Activated effector memory CD4-positive, alpha-beta T cell treated with anti-CD3 and anti-CD28 coated beads, Interleukin-2, amount 50 U/mL, for 16 hours (primary cell): ENCODE results near the gene KRTAP5-8.
"Not testable (repeated sequence)": the region's sequence is repeated elsewhere in the genome, so short reads cannot be mapped to it uniquely, and the experiment has no call there.

Experiments used
- DNase-seq: peaks from one replicate; pipeline ENCODE4 v3.0.0-alpha.2; 2020

The KRTAP5-8 gene

GRCh38 chr11:71544525-71545214 lies 6.8 kb downstream of the KRTAP5-8 start:
- no peak for DNase-seq

- no peak for DNase-seq
These were observed 7.7 kb downstream of the KRTAP5-8 start for GRCh38 chr11:71545405-71545966.

DNA sequence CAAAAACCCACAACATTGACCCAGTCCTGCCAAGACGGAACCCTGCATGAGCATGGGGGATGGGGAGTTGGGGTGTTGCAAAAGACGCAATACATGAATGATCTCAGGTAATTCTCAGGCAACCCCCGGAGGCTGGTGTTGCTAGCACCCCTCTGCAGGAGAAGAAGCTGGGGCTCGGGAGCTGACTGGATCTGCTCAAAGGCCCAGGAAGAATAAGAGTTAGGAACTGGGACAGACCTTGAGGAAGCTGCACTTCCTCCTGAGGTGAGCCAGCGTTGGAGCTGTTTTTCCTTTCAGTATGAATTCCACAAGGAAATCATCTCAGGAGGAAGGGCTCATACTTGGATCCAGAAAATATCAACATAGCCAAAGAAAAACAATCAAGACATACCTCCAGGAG lies 10.3 kb downstream of the KRTAP5-8 start, which contains the start of gene KRTAP5-9:
Gene KRTAP5-9 (plus strand): TSS at position 301 of the 400 bp plus-strand sequence. CDS start 238 bp downstream, outside the sequence.
- DNase-seq, result no peak

DNA sequence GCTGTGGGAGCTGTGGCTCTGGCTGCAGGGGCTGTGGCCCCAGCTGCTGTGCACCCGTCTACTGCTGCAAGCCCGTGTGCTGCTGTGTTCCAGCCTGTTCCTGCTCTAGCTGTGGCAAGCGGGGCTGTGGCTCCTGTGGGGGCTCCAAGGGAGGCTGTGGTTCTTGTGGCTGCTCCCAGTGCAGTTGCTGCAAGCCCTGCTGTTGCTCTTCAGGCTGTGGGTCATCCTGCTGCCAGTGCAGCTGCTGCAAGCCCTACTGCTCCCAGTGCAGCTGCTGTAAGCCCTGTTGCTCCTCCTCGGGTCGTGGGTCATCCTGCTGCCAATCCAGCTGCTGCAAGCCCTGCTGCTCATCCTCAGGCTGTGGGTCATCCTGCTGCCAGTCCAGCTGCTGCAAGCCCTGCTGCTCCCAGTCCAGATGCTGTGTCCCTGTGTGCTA lies 10.9 kb downstream of the KRTAP5-8 start:
- DNase-seq, result no peak

DNA sequence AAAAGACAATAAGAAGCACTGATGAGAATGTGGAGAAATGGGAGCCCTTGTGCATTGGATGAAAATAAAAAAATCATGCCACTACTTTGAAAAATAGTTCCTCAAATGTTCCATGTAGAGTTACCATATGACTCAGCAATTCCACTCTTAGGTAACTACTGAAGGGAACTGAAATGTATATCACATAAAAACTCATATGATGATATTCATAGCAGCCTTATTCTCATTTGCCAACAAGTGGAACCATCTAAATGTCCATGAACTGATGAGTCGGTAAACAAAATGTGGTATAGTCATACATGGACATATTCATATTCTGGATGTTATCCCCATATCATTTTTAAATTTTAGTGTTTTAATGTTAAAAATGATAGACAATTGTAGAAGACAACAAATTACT lies 13.9 kb downstream of the KRTAP5-8 start:
- DNase-seq, result no peak

- no peak for DNase-seq
These were observed 17.2 kb downstream of the KRTAP5-8 start for GRCh38 chr11:71554996-71555395.

DNA sequence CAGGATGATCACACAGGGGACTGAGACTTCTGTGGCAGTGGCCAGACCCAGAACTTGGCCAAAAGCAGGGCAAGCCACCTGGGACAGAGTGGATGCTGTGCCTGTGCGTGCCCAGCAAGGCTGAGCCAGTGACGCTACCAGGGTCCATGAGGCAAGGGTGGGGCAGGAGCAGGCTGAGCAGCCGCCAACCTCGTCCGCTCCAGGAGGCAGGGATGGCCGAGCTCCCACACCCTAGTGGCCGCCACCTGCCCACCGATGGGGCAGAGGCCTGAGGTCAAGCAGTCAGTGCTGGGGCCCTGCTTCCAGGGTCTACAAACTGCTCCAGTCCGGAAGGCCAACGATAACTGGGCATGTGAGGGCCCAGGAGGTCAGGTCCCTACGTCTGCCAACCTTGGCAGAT lies 17.7 kb downstream of the KRTAP5-8 start:
- peak; percentile 56 for DNase-seq

- DNase-seq, result no peak
These were observed 18.2 kb downstream of the KRTAP5-8 start for GRCh38 chr11:71556018-71556417.

GRCh38 chr11:71557257-71557656 lies 19.4 kb downstream of the KRTAP5-8 start:
- DNase-seq, result no peak

DNA sequence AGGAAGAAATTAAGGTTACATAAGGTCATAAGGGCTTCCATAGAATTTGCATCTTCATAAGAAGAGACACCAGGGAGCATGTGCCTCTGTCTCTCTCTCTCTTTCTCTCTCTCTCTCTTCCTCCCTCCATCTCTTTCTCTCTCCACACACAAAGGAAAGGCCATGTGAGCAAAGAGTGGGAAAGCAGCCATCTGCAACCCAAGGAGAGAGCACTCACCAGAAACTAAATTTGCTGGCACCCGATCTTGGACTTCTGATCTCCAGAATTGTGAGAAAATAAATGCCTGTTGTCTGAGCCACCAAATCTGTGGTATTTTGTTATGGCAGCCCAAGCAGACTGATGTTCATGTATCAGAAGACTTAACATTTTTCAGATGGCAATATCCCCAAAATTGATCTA lies 21.2 kb downstream of the KRTAP5-8 start:
- DNase-seq, result no peak

- DNase-seq, result no peak
These were observed 24.3 kb downstream of the KRTAP5-8 start for GRCh38 chr11:71562120-71562519.

- no peak for DNase-seq
These were observed 25.6 kb downstream of the KRTAP5-8 start for GRCh38 chr11:71563406-71563805.

DNA sequence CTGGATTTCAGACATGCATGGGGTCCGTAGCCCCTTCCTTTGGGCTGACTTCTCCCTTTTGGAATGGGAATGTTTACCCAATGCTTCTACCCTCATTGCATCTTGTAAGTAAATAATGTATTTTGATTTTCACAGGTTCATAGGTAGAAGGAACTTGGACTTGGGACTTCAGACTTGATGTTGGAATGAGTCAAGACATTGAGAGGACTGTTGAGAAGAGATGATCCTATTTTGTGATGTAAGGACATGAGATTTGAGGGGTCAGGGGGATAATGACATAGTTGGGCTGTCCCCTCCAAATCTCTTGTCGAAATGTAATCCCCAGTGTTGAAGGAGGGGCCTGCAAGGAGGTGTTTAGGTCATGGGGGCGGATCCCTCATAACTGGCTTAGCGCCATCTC lies 26.6 kb downstream of the KRTAP5-8 start:
- DNase-seq, result no peak

DNA sequence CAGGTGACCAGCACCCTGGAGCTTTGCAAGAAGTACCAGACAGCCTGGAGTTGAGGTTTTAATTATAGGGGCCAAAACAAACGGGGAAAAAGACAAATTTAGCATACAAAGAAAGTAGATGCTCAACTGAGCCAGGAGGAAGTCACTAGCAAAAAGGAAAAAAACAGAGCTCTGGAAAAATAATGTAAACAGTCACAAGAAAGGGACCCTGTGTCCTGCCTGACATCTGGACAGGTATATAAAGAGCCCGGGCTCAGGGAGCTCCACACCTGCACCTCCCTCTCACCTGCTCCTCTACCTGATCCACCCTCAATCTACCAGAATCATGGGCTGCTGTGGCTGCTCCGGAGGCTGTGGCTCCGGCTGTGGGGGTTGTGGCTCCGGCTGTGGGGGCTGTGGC lies 27.4 kb downstream of the KRTAP5-8 start, which contains the start of gene KRTAP5-10:
Gene KRTAP5-10 (plus strand): TSS at position 301 of the 400 bp plus-strand sequence. CDS start 25 bp downstream, at position 326.
- DNase-seq, result no peak

DNA sequence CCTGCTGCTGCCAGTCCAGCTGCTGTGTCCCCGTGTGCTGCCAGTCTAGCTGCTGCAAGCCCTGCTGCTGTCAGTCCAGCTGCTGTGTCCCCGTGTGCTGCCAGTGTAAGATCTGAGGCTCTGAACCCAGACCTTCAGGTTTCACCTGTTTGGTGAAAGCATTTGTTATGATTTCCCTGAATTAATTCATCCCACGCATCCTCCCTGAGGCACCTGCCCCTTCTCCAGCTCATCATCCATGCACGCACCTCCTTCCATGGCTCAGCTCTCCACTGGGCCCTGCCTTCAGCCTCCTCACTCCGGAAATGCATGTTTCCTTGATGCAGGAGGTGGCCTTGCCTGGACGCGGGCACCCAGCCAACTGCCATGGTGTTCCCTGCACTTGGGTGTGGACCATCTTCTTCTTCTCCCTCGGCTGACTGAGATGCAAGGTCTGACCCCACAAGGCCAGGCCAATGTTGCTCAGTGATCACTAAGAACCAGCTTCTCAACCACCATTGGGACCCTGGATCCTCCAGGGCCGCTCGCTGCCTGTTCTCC lies 28.3 kb downstream of the KRTAP5-8 start:
- no peak for DNase-seq

DNA sequence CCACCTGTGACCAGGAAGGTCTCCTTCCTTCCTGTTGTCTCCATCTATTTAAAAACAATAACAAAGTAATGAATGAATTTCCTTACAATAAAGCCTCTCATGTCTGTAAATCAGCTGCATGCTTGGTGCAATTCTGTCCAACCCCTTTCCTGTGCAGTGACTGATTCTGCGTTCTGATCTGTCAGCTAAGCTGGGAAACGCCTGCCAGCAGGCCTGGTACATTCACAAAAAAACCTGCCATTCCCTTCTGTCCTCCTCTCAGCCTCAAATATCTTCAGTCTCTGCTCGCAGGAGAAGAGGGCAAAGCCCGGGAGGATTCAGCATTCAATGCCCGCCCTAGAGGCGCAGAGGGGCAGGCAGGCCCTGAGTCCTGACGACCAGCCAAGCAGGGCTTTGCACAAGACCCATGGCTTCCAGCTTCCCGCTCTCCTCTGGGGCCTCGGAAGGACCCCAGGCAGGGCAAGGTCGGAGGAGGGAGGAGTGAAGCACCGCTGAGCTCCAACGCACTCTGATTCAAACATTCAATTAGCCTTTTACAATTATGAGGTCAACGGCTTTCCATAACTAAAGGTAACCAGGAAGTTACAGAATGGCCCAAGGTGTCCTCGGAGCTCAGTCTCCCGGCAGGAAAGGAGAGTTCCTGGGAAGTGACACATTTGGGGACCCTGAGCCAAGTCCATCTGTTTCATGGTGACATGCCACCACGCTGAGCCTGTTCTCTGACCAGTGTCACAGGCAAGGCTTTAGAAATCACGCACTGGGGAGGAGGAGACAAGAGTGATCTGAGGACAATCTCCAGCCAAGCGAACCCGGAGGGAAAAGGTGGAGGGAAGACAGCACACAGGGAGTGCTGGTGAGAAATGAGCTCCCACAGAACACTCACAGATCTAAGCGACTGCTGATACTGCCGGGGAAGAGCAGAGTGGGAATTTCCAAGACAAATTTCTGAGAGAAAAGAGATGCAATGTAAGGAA lies 29.1 kb downstream of the KRTAP5-8 start:
- DNase-seq, result not testable (repeated sequence)

DNA sequence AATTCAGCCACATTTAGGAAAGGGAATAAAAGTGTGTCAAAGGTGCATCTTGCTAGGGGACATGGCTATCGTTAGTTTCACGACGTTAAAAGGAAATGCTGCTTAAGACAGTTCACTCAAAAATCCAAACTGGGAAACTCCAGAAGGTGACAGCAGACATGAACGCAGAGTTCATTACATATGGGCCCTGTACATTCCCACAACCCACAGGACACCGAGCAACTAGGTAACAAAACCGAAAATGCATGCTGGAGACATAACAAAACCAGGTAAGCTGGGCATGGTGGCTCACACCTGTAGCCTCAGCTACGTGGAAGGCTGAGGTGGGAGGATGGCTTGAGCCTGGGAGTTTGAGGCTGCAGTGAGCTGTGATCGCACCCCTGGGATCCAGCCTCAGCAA lies 29.8 kb downstream of the KRTAP5-8 start:
- not testable (repeated sequence) for DNase-seq

GRCh38 chr11:71568704-71569349 lies 31.0 kb downstream of the KRTAP5-8 start:
- no peak for DNase-seq

DNA sequence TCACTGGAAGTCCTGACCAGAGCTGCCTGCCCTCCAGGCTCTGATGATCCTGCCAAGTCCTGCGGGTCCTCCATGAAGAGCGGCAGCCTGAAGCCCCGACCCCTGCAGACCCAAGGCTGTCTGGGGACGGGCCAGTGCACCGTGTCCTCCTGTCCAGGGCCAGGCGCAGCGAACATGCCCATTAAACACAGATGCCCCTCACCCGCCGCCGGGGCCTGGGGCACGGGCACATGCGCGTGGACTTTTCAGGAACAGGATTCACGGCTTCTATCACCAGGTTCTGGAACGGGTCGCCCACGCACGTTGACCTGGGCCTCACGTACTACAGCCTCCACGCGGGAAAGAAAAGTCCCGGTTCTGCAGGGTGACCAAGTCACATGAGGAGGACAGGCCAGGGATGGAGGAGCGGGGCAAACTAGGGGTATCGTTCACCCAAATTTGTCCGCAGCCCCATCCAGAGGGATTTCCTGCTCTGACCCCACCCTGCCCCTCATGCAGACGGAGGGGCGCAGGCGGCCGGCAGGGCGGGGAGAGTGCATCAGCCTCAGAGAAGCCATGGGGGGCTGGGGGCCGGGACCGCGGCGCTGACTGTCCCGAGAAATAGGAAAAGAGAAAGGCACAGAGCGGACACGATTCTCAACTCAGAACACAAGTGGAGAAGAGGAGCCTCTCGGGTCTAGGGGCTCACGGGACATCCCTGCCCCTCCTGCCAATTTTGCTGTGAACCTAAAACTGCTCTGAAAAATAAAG lies 33.5 kb downstream of the KRTAP5-8 start:
- DNase-seq, result not testable (repeated sequence)

- DNase-seq, result no peak
These were observed 35.0 kb downstream of the KRTAP5-8 start for GRCh38 chr11:71572811-71573210.

DNA sequence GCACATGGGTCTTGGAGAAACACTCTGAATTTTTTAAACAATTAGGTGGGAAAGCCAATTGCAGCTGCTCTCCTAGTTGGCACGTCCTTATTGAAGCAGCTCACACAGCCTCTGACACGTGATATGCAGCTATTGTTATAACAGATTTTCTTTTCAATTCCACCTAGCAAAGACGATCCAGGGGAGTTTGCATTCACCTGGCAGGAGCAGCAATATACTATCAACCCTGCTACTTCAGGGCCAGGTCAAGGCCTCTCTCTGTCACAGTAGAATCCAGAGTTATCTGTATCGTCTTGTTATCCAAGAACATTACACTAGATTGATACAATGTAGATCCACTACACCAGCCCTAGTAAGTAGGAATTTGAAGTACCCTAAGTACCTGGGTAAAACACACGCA lies 36.6 kb downstream of the KRTAP5-8 start:
- no peak for DNase-seq
